HepG2 (cell line): ENCODE data around the gene LILRB3. TPM values are rescaled to one million over a fixed set of nuclear protein-coding genes. Genes with fewer than 3 reads are reported as not detected.

Experiments used
- AKNA ChIP-seq: sonication (generic); formaldehyde crosslinking; IDR thresholded peaks from 2 replicates; pipeline ENCODE4 v1.4.0; 2020; ENCODE audit warnings: missing genetic modification reagents, borderline replicate concordance
- CHD4 ChIP-seq: fragments of 200-600 bp; sonication (generic); IDR thresholded peaks from 2 replicates; pipeline ENCODE4 v1.7.0; 2017; ENCODE audit warnings: mild to moderate bottlenecking, low read length, borderline replicate concordance
- GPN1 ChIP-seq: sonication (generic); formaldehyde crosslinking; IDR thresholded peaks from 2 replicates; pipeline ENCODE4 v1.5.1; 2020; ENCODE audit warnings: missing genetic modification reagents, borderline replicate concordance
- HIC2 ChIP-seq: sonication (generic); formaldehyde crosslinking; IDR thresholded peaks from 2 replicates; pipeline ENCODE4 v1.9.0; 2022; ENCODE audit warnings: low read depth, missing genetic modification reagents
- KLF9 ChIP-seq: IDR thresholded peaks from 2 replicates; pipeline ENCODE4 v1.6.1; 2016; ENCODE audit warnings: low read depth
- MAX ChIP-seq: IDR thresholded peaks from 2 replicates; pipeline ENCODE4 v1.6.1; 2012; ENCODE audit warnings: inconsistent platforms
- MBNL3 ChIP-seq: fragments of 250-450 bp; sonication (Bioruptor Pico); conservative IDR thresholded peaks from 2 replicates; pipeline ENCODE4 v1.8.0; 2022; ENCODE audit warnings: mild to moderate bottlenecking, inconsistent platforms
- MIER2 ChIP-seq: IDR thresholded peaks from 2 replicates; pipeline ENCODE4 v1.6.1; 2016; ENCODE audit warnings: missing biosample characterization, missing genetic modification reagents
- NR1H2 ChIP-seq: sonication (generic); formaldehyde crosslinking; IDR thresholded peaks from 2 replicates; pipeline ENCODE4 v1.8.1; 2022; ENCODE audit warnings: low read depth, missing genetic modification reagents, borderline replicate concordance
- PRPF4 ChIP-seq: fragments of 200-400 bp; formaldehyde crosslinking; IDR thresholded peaks from 2 replicates; pipeline ENCODE4 v1.6.1; 2016; ENCODE audit warnings: low read length, low read depth; ENCODE audit not compliant: poor library complexity, severe bottlenecking
- RARA ChIP-seq: IDR thresholded peaks from 2 replicates; pipeline ENCODE4 v1.6.1; 2016; ENCODE audit warnings: missing genetic modification reagents, missing compliant biosample characterization
- SAFB2 ChIP-seq: sonication (generic); formaldehyde crosslinking; IDR thresholded peaks from 2 replicates; pipeline ENCODE4 v1.5.1; 2020; ENCODE audit warnings: missing genetic modification reagents, low read depth, mild to moderate bottlenecking, borderline replicate concordance
- SIX1 ChIP-seq: sonication (generic); formaldehyde crosslinking; IDR thresholded peaks from 2 replicates; pipeline ENCODE4 v1.4.0; 2020; ENCODE audit warnings: missing genetic modification reagents, borderline replicate concordance
- TAF15 ChIP-seq: fragments of 200-400 bp; formaldehyde crosslinking; IDR thresholded peaks from one replicate; pipeline ENCODE4 v1.6.1; 2018; ENCODE audit warnings: mild to moderate bottlenecking, low read depth, low read length; ENCODE audit not compliant: poor library complexity, severe bottlenecking
- TRIM24 ChIP-seq: sonication (generic); formaldehyde crosslinking; IDR thresholded peaks from 2 replicates; pipeline ENCODE4 v1.8.0; 2022; ENCODE audit warnings: mild to moderate bottlenecking, missing genetic modification reagents
- ZBTB26 ChIP-seq: IDR thresholded peaks from 2 replicates; pipeline ENCODE4 v1.6.1; 2016; ENCODE audit warnings: missing compliant biosample characterization, missing genetic modification reagents, borderline replicate concordance
- ZNF264 ChIP-seq: sonication (generic); formaldehyde crosslinking; IDR thresholded peaks from 2 replicates; pipeline ENCODE4 v1.4.0; 2020; ENCODE audit warnings: missing genetic modification reagents
- ZNF317 ChIP-seq: sonication (generic); formaldehyde crosslinking; IDR thresholded peaks from 2 replicates; pipeline ENCODE4 v1.5.0; 2020; ENCODE audit warnings: mild to moderate bottlenecking, missing genetic modification reagents
- ZNF639 ChIP-seq: conservative IDR thresholded peaks from 2 replicates; pipeline ENCODE4 v1.6.1; 2018; ENCODE audit warnings: missing genetic modification reagents
- ZNF7 ChIP-seq: IDR thresholded peaks from 2 replicates; pipeline ENCODE4 v1.6.1; 2016; ENCODE audit warnings: missing biosample characterization, missing genetic modification reagents
- ZNF761 ChIP-seq: sonication (generic); formaldehyde crosslinking; conservative IDR thresholded peaks from 2 replicates; pipeline ENCODE4 v1.4.0; 2020; ENCODE audit warnings: mild to moderate bottlenecking, missing genetic modification reagents
- polyA plus RNA-seq, 8 experiments: library from polyadenylated mRNA; depleted of rRNA in 3 of 8; stranded (reverse) in 7 of 8; unstranded in 1 of 8; fragments of >200 nt; fragmentation: Illumina TruSeq in 4 of 8; extraction: Trizol in 4 of 8; gene quantifications; 2 replicates each; pipeline versions ENCODE4 v1.2.1 to v1.2.3, GENCODE V29; 2011 to 2016; ENCODE audit warnings: low read depth in 4 of 8, missing spikeins in 1 of 8, mixed read lengths in 1 of 8; ENCODE audit not compliant: insufficient read depth in 1 of 8
- total RNA-seq, 5 experiments: library from RNA; depleted of rRNA; stranded (reverse); fragments of >200 nt; fragmentation: Illumina TruSeq; extraction: Trizol; gene quantifications; 2 replicates each; pipeline ENCODE4 v1.2.3, GENCODE V29; 2016; ENCODE audit warnings: low read depth in 1 of 5

The LILRB3 gene
- total and polyA plus RNA-seq, 2 of the 13 experiments (the other 11 are each of a cell fraction or from before 2014, with no cell fraction given), result 0.22 TPM; not detected in 1

- TF ChIP-seq RARA (CRISPR knock-in tag), result peak; percentile 76
- TF ChIP-seq ZBTB26 (CRISPR knock-in tag), result peak; percentile 82; the same call in 1 of the 2 replicates
- TF ChIP-seq MIER2 (CRISPR knock-in tag), result no peak
- TF ChIP-seq ZNF7 (CRISPR knock-in tag), result no peak
- no peak for TF ChIP-seq HIC2 (CRISPR knock-in tag)
- no peak for TF ChIP-seq CHD4
- TF ChIP-seq TRIM24 (CRISPR knock-in tag), result no peak
- no peak for TF ChIP-seq ZNF761 (CRISPR knock-in tag)
- TF ChIP-seq ZNF317 (CRISPR knock-in tag), result no peak
- TF ChIP-seq TAF15, result no peak
- TF ChIP-seq ZNF264 (CRISPR knock-in tag), result no peak
- TF ChIP-seq MAX, result peak; percentile 71
- TF ChIP-seq AKNA (CRISPR knock-in tag), result no peak
- TF ChIP-seq ZNF639 (CRISPR knock-in tag), result peak; percentile 54; the same call in 1 of the 2 replicates
- TF ChIP-seq NR1H2, result no peak
- no peak for TF ChIP-seq MBNL3 (CRISPR knock-in tag)
- no peak for TF ChIP-seq SAFB2 (CRISPR knock-in tag)
- no peak for TF ChIP-seq SIX1 (CRISPR knock-in tag)
- TF ChIP-seq PRPF4, result peak; percentile 21
- no peak for TF ChIP-seq GPN1 (CRISPR knock-in tag)
- no peak for TF ChIP-seq KLF9 (CRISPR knock-in tag)
Measured at GRCh38 chr19:54207983-54208783, 14.6 kb downstream of the LILRB3 start (continued).
